Stimulated activated CD8-positive, alpha-beta memory T cell treated with anti-CD3 and anti-CD28 coated beads, Interleukin-12 subunit alpha, Interleukin-12 subunit beta, amount 100 ng/mL, for 4 hours (primary cell): ENCODE measurements around the gene ID4.
A peak's percentile ranks its signal among the peaks of the same experiment; 100 is the strongest.

Experiments
- DNase-seq: peaks from one replicate; pipeline ENCODE4 v3.0.0-alpha.2; 2020; ENCODE audit warnings: low read depth

The ID4 gene

GRCh38 chr6:19836799-19837510 is at the start of gene ID4:
ID4 (plus strand) TSS chr6:19837370; CDS start chr6:19837755, 385 bp downstream.
- DNase-seq, result no peak

DNA sequence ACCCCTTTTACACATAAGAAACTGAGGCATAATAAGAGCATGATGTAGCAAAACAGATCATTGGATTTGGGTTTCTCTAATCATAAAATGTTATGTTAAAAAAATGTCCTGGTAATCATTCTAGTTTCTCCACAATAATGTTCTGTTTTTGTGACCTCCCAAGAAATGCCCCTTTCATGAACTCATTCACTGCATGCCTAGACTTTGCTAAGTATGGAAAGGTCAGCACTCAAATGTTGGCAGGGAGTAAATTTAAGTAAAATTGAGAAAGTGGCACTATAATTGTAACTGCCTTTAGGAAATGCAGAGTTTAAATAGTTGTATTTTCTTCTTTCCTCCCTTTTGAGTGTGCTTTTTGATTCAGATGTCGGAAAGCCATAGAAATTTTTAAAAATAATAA is 48.5 kb upstream of the ID4 start:
- no peak for DNase-seq

DNA sequence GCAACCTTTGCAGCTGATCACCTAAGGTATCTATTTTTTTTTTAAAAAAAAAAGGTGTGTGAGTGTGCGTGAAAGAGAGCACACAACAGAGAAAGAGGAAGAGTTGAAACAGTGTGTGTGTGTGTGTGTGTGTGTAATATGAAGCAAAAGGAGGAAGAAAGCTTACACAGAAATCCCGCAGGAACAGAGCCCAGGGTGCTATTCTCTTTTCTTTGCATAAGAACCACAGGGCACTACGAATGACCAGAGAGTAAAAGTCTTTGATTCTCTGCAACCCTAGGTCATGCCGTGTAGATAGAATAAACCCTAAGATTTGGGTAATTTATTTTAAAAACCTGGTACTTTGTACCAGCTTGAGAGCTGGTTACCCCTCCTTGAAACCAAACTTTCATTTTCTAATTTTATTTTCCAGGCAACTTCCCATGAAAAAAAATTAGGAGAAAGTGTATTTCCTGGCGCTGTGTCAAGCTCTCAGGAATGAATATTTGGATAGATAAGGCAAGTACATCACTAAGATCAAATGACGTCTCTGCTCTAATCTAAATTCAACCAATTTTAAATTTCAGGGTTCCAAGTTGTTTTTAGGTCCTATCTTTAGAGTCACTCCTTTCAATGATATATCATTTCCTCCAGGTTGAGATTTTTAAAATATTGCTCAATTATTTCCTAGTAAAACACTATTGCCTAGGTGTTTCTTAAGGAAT is 47.9 kb upstream of the ID4 start:
- DNase-seq, result no peak

DNA sequence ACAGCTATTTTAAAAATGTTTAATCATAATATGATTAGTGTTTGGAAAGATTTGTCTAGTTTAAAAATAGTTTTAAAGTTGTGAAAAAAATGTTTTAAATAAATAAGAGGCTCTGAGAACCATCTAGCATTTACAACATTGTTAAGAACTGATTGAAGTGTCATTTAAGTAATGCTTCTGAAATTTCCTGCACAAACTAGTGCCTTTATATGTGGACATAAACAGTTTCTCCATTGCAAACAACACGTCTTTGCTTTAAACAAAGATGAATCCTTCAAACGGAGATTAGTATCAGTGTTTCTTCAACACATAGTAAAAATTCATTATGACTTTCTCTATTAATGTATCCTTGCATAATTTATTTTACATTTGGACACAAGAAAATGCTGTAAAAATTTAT is 45.9 kb upstream of the ID4 start:
- DNase-seq, result no peak

GRCh38 chr6:19795211-19795610 is 42.0 kb upstream of the ID4 start:
- DNase-seq, result no peak

- DNase-seq, result no peak
These were observed 40.7 kb upstream of the ID4 start for GRCh38 chr6:19796452-19796851.

DNA sequence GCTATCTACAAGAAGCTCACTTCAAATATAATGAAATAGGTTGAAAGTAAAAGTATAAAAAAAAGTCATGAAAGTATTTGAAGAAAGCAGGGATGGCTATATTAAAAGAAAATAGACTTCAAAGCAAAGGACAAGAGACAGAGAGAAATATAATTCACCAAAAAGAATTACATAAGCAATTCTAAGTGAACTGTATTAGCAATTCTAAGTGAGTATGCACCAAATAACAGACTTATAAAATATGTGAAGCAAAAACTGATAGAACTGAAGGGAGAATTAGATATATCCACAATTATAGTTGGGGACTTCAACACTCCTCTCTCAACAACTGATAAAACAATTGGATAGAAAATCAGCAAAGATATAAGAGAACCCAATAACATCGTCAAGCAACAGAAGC is 38.8 kb upstream of the ID4 start:
- DNase-seq, result no peak

GRCh38 chr6:19802656-19803055 is 34.5 kb upstream of the ID4 start:
- no peak for DNase-seq

DNA sequence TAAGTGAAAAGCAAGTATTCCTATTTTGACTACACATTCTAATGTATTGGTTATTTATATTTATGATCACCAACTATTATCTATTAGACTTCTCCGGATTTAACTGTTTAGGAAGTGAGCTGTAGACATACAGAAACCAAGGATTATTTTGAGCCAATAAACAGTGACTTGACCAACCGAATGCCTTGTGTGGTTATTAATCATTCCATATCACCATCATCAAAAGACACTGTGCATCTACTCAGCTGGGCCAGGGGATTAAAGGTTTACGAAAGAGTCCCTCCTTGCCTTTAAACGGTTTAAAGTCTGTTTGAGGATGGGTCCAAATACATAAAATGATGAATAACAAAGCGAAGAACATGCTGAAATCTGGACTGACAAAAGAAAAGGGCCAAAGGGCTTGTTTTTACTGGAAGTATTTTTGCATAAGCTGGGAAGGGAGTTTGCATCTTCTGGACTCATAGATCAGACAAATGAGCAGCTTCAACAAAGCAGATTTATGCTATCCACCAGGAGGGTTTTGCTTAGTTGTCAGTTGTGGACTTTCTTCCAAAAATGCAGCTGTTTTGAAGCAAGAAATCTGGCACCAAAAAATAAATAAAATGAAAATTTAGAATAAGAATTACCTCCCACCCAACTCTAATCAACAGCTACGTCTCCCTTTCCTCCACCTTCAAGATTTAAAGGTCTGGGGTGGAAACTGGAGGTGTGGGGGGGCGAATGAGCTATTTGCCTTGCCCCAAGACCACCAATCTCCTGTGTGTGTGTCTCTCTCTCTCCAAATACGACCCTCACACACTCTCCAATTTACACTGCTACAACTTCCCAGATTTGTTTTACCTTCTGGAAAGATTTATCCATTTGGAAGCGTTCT is 33.6 kb upstream of the ID4 start:
- DNase-seq, result no peak

DNA sequence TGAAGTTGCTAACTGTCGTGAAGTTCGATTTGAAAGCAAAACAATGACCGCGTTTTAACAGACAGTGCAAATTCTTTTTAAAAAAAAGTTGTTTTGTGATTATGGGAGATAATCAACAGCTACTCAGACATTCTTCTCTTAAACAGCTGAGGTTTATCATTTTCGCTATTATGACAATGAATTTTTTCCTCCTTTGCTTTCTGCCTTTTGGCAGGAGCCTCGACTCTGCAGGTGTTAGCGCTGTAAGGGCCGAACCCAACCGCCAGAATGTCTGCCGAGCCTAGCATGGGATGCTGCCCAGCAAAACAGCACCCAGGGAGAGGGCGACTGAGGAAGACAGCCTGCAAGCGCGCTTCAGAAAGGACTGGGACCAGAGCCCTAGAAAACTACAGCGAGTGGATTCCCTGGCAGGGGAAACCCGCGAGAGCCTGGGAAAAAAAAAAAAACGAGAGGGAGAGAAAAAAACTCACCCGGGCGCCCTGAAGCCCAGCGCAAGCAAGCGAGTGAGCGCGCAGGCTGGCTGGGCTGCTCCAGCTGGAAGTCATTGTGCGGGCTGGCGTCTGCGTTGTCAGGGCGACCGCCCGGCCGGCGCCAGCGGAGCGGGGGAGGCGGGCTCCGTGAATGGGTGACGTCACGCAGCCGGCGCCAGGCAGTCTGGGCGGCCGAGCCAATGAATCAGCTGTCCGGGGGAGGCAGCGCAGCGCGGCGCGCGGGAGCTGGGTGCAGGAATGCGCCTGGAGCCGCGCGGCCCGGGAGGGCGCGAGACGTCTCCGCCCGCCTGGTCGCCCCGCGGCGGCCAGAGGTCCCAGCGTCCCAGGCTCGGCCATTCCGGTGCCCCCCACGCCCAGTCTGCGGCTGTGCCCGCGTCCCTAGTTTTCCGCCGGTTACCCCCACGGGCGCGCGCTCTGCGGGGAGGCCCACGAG is 32.7 kb upstream of the ID4 start:
- peak; percentile 1 for DNase-seq

GRCh38 chr6:19805129-19805481 is 32.1 kb upstream of the ID4 start:
- no peak for DNase-seq

DNA sequence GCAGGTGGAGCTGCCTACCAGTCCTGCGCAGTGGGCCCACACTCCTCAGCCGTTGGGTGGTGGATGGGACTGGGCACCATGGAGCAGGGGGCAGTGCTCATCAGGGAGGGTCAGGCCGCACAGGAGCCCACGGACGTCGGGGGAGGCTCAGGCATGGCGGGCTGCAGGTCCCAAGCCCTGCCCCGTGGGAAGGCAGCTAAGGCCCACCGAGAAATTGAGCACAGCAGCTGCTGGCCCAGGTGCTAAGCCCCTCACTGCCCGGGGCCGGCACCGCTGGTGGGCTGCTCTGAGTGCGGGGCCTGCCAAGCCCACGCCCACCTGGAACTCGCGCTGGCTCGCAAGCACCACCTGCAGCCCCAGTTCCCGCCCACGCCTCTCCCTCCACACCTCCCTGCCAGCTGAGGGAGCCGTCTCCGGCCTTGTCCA is 30.2 kb upstream of the ID4 start:
- DNase-seq, result no peak

- no peak for DNase-seq
These were observed 25.6 kb upstream of the ID4 start for GRCh38 chr6:19811397-19812079.

DNA sequence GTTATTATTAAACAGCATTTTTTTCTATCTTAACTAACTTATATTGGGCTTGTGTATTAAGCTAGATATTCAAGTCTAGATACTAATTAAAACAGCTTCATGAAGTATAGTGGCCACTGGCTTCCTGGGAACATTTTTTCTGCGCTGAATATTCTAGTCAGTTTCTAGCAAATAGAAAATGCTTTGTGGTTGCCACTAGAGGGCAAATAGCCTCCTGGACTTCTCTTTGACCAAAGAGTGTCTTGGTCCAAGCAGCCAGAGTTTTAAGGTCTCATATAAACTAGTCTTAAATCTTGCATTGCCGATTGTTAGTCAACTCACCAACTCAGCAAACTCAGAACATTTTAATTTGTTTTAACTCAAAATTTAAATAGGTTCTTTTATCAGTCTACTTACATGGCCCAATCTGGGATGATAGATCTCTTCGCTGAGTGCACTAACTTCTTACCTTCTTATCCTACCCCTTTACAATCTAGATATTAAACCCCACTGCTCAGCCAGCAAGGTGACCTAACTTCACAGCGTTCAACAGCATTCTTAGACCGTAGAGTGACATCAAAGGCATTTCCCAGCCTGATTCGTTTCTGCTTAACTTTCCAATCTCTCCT is 24.6 kb upstream of the ID4 start:
- DNase-seq, result no peak

- no peak for DNase-seq
These were observed 18.4 kb upstream of the ID4 start for GRCh38 chr6:19818805-19819204.

- no peak for DNase-seq
These were observed 12.9 kb upstream of the ID4 start for GRCh38 chr6:19824058-19824807.

DNA sequence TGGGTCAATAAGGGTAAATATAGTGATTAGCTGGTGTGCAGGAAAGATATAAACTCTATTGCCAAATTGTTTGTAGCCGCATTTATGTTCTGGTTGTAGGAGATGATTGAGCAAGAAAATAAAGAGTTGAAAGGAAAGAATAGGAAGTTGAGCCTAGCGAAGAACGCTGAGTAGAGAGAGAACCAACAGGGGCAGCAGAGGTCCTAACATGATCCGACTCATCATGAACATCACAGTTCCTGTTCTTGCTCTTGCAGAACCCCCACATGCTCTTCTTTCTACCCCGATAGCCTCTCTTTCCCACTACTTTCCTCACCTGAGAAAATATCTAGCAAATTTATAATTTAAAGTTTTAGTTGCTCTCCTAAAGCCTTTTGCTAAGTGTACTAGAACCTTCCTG is 9.9 kb upstream of the ID4 start:
- no peak for DNase-seq

DNA sequence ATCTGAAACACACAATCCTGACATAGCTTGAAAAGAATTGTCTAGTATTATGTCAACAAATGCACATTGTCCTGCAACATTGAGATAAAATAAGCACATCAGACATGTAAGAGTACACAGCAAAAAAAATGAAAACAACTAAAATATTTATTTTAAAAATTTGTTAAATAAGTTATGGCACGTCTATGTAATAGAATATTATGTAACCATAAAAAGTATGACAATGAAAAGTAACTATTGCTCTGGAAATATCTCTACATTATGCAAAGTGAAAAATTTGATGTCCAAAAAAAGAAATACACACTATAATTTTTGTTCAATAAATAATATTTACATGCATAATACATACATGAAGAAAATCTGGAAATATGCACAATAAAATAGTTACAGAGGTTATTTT is 9.3 kb upstream of the ID4 start:
- no peak for DNase-seq

GRCh38 chr6:19830171-19830570 is 7.0 kb upstream of the ID4 start:
- no peak for DNase-seq

GRCh38 chr6:19831358-19831757 is 5.8 kb upstream of the ID4 start:
- no peak for DNase-seq
